Fibroblast of pulmonary artery (primary cell): ENCODE measurements around the gene MDC1.

Experiments used
- DNase-seq: peaks from one replicate; pipeline ENCODE4 v3.0.0-alpha.2; 2010; ENCODE audit warnings: low read depth
- H3K4me3 ChIP-seq: replicated peaks from 2 replicates; pipeline ENCODE4 v1.5.1; 2011; ENCODE audit warnings: low read depth, mild to moderate bottlenecking, control low read depth, low read length, moderate library complexity
- TF ChIP-seq, protein P1 (sequence below): IDR thresholded peaks from 2 replicates; pipeline ENCODE4 v1.5.1; 2011; ENCODE audit warnings: mild to moderate bottlenecking, control low read depth, low read length, inconsistent platforms; ENCODE audit errors: missing control alignments

MDC1 gene

DNA sequence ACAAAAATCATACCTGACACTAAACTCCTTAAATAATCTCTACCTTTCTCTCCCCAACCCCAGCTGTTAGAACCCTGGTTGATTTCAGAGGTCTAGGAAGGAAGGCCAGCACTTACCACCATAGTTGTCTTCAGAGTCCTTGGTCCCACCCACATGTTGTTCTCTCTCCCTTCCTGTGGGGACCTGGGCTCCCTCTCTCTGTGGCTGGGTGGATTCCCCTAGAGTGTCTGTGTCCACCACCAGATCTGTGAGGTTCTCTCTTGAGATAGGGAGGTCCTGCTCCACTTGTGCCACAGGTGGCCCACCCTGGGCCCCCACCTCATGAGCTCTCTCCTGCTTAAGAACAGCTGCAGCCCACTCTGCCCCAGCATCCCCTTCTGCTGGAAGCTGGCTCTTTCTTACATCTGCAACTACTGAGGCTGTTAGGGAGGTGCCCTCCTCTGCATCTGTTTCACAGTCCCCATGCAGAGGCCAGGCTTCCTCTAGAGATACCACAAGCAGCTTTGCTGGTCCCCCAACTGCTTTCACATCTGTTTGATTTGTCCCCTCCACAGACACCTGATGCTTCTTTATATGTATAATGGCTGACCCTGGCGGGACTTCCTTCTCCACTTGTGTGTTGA, 5.2 kb downstream of the MDC1 start:
- TF ChIP-seq, protein P1, sequence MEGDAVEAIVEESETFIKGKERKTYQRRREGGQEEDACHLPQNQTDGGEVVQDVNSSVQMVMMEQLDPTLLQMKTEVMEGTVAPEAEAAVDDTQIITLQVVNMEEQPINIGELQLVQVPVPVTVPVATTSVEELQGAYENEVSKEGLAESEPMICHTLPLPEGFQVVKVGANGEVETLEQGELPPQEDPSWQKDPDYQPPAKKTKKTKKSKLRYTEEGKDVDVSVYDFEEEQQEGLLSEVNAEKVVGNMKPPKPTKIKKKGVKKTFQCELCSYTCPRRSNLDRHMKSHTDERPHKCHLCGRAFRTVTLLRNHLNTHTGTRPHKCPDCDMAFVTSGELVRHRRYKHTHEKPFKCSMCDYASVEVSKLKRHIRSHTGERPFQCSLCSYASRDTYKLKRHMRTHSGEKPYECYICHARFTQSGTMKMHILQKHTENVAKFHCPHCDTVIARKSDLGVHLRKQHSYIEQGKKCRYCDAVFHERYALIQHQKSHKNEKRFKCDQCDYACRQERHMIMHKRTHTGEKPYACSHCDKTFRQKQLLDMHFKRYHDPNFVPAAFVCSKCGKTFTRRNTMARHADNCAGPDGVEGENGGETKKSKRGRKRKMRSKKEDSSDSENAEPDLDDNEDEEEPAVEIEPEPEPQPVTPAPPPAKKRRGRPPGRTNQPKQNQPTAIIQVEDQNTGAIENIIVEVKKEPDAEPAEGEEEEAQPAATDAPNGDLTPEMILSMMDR, result no peak
- H3K4me3 ChIP-seq, result no peak overlapping the region
- DNase-seq, result no peak

DNA sequence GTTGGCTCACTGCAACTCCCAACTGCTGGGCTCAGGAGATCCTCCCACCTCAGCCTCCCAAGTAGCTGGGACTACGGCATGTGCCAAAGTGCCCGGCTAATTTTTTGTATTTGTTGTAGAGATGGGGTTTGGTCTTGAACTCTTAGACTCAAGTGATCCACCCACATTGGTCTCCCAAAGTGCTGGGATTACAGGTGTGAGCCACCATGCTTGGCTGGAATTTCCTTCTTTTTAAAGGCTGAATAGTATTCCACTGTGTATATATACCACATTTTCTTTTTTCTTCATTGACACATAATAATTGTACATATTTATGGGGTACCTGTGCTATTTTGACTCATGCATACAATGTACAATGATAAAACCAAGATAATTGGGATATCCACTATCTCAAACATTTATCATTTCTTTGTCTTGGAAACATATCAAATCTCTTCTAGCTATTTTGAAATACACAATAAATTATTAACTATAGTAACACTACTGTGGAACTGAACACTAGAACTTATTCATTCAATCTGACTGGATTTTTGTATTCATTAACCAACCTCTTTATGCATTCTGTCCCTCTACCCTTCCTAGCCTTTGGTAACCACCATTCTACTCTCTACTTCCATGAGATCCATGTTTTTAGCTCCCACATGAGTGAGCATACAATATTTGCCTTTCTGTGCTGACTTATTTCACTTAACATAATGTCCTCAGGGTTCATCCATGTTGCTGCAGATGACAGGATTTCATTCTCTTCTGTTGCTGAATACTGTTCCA, 7.8 kb downstream of the MDC1 start:
- H3K4me3 ChIP-seq, result no peak overlapping the region
- no peak for DNase-seq
- TF ChIP-seq, protein P1, result no peak

DNA sequence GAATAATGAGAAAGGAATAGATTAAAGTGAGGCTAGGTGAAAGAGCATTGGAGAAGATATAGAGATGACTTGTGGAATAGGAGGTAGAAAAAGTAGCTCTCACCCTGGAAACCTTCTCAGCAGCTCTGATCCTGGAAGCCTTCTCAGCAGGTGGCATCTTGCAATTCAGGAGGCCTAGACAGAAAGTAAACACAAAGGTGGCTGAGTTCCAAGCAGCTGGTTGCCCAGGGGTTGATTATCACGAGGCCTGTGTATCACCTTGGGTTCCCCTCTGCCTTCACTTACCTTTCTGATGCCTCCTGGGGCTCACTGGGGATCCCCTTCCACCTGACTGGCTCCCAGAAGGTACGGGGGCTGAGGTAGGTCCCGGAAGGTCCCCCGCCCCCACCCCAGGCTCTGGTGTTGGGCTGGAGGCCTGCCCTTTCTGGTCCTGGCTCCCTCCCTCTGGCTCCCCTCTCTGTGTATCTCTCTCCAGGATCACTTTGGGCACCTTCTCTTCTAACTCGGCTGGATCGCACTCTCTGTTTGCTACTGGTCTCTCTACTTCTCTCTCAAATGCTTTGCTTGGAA, 9.7 kb downstream of the MDC1 start:
- TF ChIP-seq, protein P1, result no peak
- H3K4me3 ChIP-seq, result no peak overlapping the region
- no peak for DNase-seq

DNA sequence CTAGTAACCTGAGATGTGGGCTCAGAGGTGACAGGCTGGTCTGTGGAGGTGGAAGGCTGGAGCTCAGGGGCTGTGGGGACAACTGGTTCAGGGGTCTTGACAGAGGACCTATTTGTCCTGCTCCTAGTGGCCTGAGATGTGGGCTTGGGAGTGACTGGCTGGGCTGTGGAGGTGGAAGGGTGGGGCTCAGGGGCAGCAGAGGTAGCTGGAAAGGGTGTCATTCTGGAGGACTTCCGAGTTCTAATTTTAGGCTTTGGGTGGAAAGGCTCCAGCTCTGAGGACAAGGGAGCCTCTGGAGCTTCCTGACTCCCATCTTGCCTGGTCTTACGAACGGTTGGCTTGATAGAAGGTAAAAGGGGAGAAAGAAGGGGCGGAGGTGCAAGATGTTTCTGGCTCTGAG, 11.5 kb downstream of the MDC1 start:
- DNase-seq, result no peak
- TF ChIP-seq, protein P1, result no peak
- H3K4me3 ChIP-seq, result no peak overlapping the region

DNA sequence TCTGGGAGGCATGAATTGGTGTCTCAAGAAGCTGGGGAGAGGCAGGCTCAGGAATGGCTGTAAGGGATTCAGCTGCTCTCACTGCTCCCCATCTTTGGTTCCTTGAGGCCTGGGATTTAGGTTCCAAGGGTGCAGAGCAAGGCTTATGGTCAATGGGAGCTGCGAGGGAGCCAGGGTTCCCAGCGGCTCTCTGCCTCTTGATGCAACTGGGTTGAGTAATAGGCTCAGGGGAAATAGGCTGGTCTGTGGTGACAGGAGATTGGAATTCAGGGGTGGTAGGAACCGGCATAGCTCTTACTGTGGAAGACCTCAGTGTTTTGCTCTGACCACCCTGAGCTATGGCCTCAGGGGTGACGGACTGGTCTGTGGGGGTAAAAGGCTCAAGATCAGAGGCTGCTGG, 13.3 kb downstream of the MDC1 start:
- H3K4me3 ChIP-seq, result no peak overlapping the region
- TF ChIP-seq, protein P1, result no peak

DNA sequence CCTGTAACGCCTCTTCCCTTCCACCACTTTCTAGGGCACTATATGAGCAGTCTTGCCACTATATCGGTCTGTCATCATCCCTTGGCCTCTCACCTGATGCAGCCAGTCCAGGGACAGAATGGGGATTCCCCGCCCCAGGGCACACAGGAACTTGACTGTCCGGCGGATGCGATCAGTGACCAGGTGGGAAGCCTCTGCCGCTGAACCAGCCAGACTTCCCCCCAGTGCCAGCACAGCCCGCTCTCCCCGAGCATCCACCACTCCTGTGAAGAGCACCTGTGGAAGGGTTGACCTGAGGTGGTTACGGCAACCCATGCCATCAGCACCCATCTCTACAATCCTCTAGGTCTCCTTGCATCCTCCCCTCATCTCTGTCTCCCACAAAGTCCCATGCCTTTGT, 14.1 kb downstream of the MDC1 start:
- TF ChIP-seq, protein P1, result no peak
- no peak overlapping the region for H3K4me3 ChIP-seq
- DNase-seq, result no peak

More for the DNA sequence above, 13.3 kb downstream of the MDC1 start:
- DNase-seq, result no peak

DNA sequence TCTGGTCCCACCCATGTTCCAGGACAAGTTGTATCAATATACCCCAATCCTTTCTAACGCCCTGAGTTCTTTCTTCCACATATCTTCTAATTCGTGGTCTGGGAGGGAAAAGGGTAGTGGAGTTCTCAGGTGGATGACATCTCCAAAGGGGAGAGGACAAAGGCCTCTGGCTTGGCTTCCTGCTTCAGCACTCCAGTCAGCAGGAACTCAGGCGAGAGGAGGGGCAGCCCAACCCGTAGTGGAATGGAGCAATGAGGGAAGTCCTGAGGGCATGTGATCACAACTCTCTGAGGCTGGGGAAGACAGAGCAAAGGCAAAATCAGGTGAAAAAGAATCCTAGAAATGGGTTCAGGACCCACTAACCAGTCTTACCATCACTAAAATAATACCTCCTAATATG, 16.7 kb downstream of the MDC1 start:
- TF ChIP-seq, protein P1, result no peak
- no peak overlapping the region for H3K4me3 ChIP-seq
- DNase-seq, result no peak
